IMR-90 (cell line): ENCODE measurements around the gene MEOX2. TPM values are rescaled to one million over a fixed set of nuclear protein-coding genes. Genes with fewer than 3 reads are reported as not detected.
A peak's percentile ranks its signal among the peaks of the same experiment; 100 is the strongest.

ENCODE experiments used
- ATAC-seq: fragments of 200-7000 bp; cut with Tn5 transposase; 2 replicates; pipeline ENCODE4 v1.9.1; 2020; ENCODE audit warnings: low read depth, mild to moderate bottlenecking, moderate library complexity
- Bru-seq: library from RNA; stranded (reverse); fragments of 400-500 nt; gene quantifications from one replicate; lab custom pipeline; 2021; lab: Mats Ljungman, UMichigan
- BruChase-seq, 2 experiments: library from RNA; stranded (reverse); fragments of 400-500 nt; gene quantifications; one replicate each; lab custom pipeline; 2021; lab: Mats Ljungman, UMichigan
- BruUV-seq: library from RNA; stranded (reverse); fragments of 400-500 nt; replicated peaks from 2 replicates; lab custom pipeline; 2021; lab: Mats Ljungman, UMichigan
- CTCF ChIA-PET: fragments of 300-600 bp; formaldehyde crosslinking; extraction: SDS; loops from one replicate; lab custom pipeline; 2021; ENCODE audit warnings: antibody characterized with exemption; lab: Yijun Ruan, JAX
- POLR2A ChIA-PET: fragments of 300-600 bp; sonication (Branson Sonifier 250); formaldehyde crosslinking; loops from one replicate; lab custom pipeline; 2022; ENCODE audit warnings: antibody characterized with exemption; ENCODE audit not compliant: unreplicated experiment; lab: Charles Lee
- DNase-seq: peaks from one replicate; pipeline ENCODE4 v3.0.0; 2013
- H2AFZ ChIP-seq: replicated peaks from 2 replicates; pipeline ENCODE3; 2013; ENCODE audit warnings: low read length, mild to moderate bottlenecking; ENCODE audit not compliant: poor library complexity
- H2AK5ac ChIP-seq: 2 replicates; pipeline ENCODE4 v1.6.1; 2013; ENCODE audit warnings: low read depth, low read length, inconsistent platforms
- H2AK9ac ChIP-seq: replicated peaks from 2 replicates; pipeline ENCODE3; 2013; ENCODE audit warnings: mild to moderate bottlenecking, low read depth, low read length, moderate library complexity; ENCODE audit not compliant: poor library complexity
- H2BK120ac ChIP-seq: 2 replicates; pipeline ENCODE4 v1.6.1; 2013; ENCODE audit warnings: low read depth, low read length, inconsistent platforms
- H2BK15ac ChIP-seq: 3 replicates; pipeline ENCODE4 v1.6.1; 2013; ENCODE audit warnings: low read depth, low read length, inconsistent platforms
- H2BK20ac ChIP-seq: 2 replicates; pipeline ENCODE4 v1.6.1; 2013; ENCODE audit warnings: low read depth, mild to moderate bottlenecking, inconsistent platforms, low read length, moderate library complexity
- H2BK5ac ChIP-seq: 2 replicates; pipeline ENCODE4 v1.6.1; 2013; ENCODE audit warnings: mild to moderate bottlenecking, low read depth, low read length, inconsistent platforms; ENCODE audit not compliant: poor library complexity, severe bottlenecking
- H3K14ac ChIP-seq: replicated peaks from 2 replicates; pipeline ENCODE4 v1.6.1; 2013; ENCODE audit warnings: low read depth, low read length, inconsistent platforms
- H3K18ac ChIP-seq: 2 replicates; pipeline ENCODE4 v1.6.1; 2013; ENCODE audit warnings: low read depth, low read length, control low read depth
- H3K23ac ChIP-seq: 2 replicates; pipeline ENCODE4 v1.6.1; 2013; ENCODE audit warnings: low read depth, low read length, inconsistent platforms
- H3K27ac ChIP-seq: 2 replicates; pipeline ENCODE4 v1.5.1; 2013; ENCODE audit warnings: mild to moderate bottlenecking, control low read depth, low read length; ENCODE audit not compliant: insufficient read depth
- H3K27me3 ChIP-seq: 2 replicates; pipeline ENCODE4 v1.6.1; 2013; ENCODE audit warnings: low read length; ENCODE audit not compliant: control insufficient read depth, insufficient read depth
- H3K36me3 ChIP-seq: 2 replicates; pipeline ENCODE4 v1.6.1; 2013; ENCODE audit warnings: low read length, mixed read lengths; ENCODE audit not compliant: control insufficient read depth, insufficient read depth
- H3K4ac ChIP-seq: 2 replicates; pipeline ENCODE4 v1.6.1; 2013; ENCODE audit warnings: low read depth, low read length, inconsistent platforms
- H3K4me1 ChIP-seq: 2 replicates; pipeline ENCODE4 v1.6.1; 2013; ENCODE audit warnings: low read length, mixed read lengths; ENCODE audit not compliant: control insufficient read depth, insufficient read depth
- H3K4me2 ChIP-seq: 2 replicates; pipeline ENCODE4 v1.6.1; 2013; ENCODE audit warnings: low read depth, mild to moderate bottlenecking, control low read depth, low read length, moderate library complexity
- H3K4me3 ChIP-seq: 2 replicates; pipeline ENCODE4 v1.5.1; 2013; ENCODE audit warnings: low read depth, mild to moderate bottlenecking, control low read depth, low read length, moderate library complexity; ENCODE audit not compliant: insufficient read depth
- H3K56ac ChIP-seq: 2 replicates; pipeline ENCODE4 v1.6.1; 2013; ENCODE audit warnings: low read length, inconsistent platforms; ENCODE audit not compliant: insufficient read depth; ENCODE audit errors: extremely low read depth
- H3K79me1 ChIP-seq, 2 experiments: 2 replicates each; pipeline ENCODE4 v1.6.1; 2013; ENCODE audit warnings: low read length in 2 of 2, inconsistent platforms in 1 of 2, low read depth in 1 of 2
- H3K9ac ChIP-seq: 2 replicates; pipeline ENCODE4 v1.6.1; 2013; ENCODE audit warnings: low read depth, low read length, control low read depth
- H3K9me1 ChIP-seq: 2 replicates; pipeline ENCODE4 v1.6.1; 2013; ENCODE audit warnings: low read length, inconsistent platforms; ENCODE audit not compliant: insufficient read depth
- H3K9me3 ChIP-seq: 2 replicates; pipeline ENCODE4 v1.6.1; 2013; ENCODE audit warnings: low read length; ENCODE audit not compliant: control insufficient read depth, insufficient read depth
- H4K20me1 ChIP-seq: 2 replicates; pipeline ENCODE4 v1.6.1; 2013; ENCODE audit warnings: low read length, inconsistent platforms; ENCODE audit not compliant: insufficient read depth
- H4K5ac ChIP-seq: 2 replicates; pipeline ENCODE4 v1.6.1; 2013; ENCODE audit warnings: mild to moderate bottlenecking, low read depth, low read length, control low read depth
- H4K8ac ChIP-seq, 2 experiments: 2 replicates each; pipeline ENCODE4 v1.6.1; 2013; ENCODE audit warnings: low read depth in 2 of 2, low read length in 2 of 2, control low read depth in 1 of 2, inconsistent platforms in 1 of 2
- H4K91ac ChIP-seq: 2 replicates; pipeline ENCODE4 v1.6.1; 2013; ENCODE audit warnings: low read depth, low read length, inconsistent platforms; ENCODE audit not compliant: insufficient read depth
- BHLHE40 ChIP-seq: fragments of 150-350 bp; IDR thresholded peaks from 2 replicates; pipeline ENCODE4 v1.6.1; 2016; ENCODE audit warnings: mild to moderate bottlenecking, low read depth, low read length
- CTCF ChIP-seq: conservative IDR thresholded peaks from 2 replicates; pipeline ENCODE4 v1.5.1; 2012; ENCODE audit warnings: mild to moderate bottlenecking, low read depth, low read length, improper control_type of control experiment
- ELK1 ChIP-seq: fragments of 150-350 bp; IDR thresholded peaks from 2 replicates; pipeline ENCODE4 v1.6.1; 2016; ENCODE audit warnings: low read depth, mild to moderate bottlenecking, low read length, moderate library complexity, borderline replicate concordance
- FOS ChIP-seq: fragments of 150-350 bp; IDR thresholded peaks from 2 replicates; pipeline ENCODE4 v1.6.1; 2016; ENCODE audit warnings: low read depth, low read length
- MAFK ChIP-seq: IDR thresholded peaks from 2 replicates; pipeline ENCODE4 v1.6.1; 2012; ENCODE audit warnings: low read depth, low read length, improper control_type of control experiment
- MXI1 ChIP-seq: IDR thresholded peaks from 2 replicates; pipeline ENCODE4 v1.6.1; 2012; ENCODE audit warnings: low read depth, mild to moderate bottlenecking, low read length, moderate library complexity, borderline replicate concordance
- NFE2L2 ChIP-seq: fragments of 150-350 bp; IDR thresholded peaks from 2 replicates; pipeline ENCODE4 v1.6.1; 2016; ENCODE audit warnings: low read depth, mild to moderate bottlenecking, low read length
- POLR2A ChIP-seq: IDR thresholded peaks from 2 replicates; pipeline ENCODE4 v1.6.1; 2012; ENCODE audit warnings: mild to moderate bottlenecking, low read depth, low read length
- RAD21 ChIP-seq: IDR thresholded peaks from 2 replicates; pipeline ENCODE4 v1.6.1; 2012; ENCODE audit warnings: low read length, improper control_type of control experiment
- RCOR1 ChIP-seq: IDR thresholded peaks from 2 replicates; pipeline ENCODE4 v1.6.1; 2012; ENCODE audit warnings: mild to moderate bottlenecking, low read length, improper control_type of control experiment; ENCODE audit not compliant: insufficient replicate concordance
- RFX5 ChIP-seq: IDR thresholded peaks from 2 replicates; pipeline ENCODE4 v1.8.0; 2012; ENCODE audit warnings: low read depth, mild to moderate bottlenecking, low read length, moderate library complexity
- SMC3 ChIP-seq: fragments of 150-350 bp; IDR thresholded peaks from 2 replicates; pipeline ENCODE4 v1.6.1; 2016; ENCODE audit warnings: low read depth, mild to moderate bottlenecking, antibody characterized with exemption, low read length, moderate library complexity
- USF2 ChIP-seq: fragments of 150-350 bp; IDR thresholded peaks from 2 replicates; pipeline ENCODE4 v1.6.1; 2017; ENCODE audit warnings: mild to moderate bottlenecking, antibody characterized with exemption, low read length, low read depth
- WGBS, 2 experiments: methylation state at CpG; one replicate each; pipeline versions ENCODE4 v1.1.5 to v1.1.7; 2013; ENCODE audit warnings: missing lambda C conversion rate in 2 of 2; ENCODE audit not compliant: insufficient read length in 1 of 2; ENCODE audit errors: extremely low coverage in 2 of 2; 5-methylcytosine and 5-hydroxymethylcytosine counted together
- dilution Hi-C: fragments of 300-500 bp; cut with HindIII; formaldehyde crosslinking; loops from one replicate; pipeline ENCODE4 v1.14.3; 2018; ENCODE audit warnings: low sequenced_read_pairs; ENCODE audit not compliant: unreplicated experiment
- in situ Hi-C: fragments of 300-500 bp; cut with MboI; formaldehyde crosslinking; loops from 3 replicates; pipeline ENCODE4 v1.14.3; 2019; ENCODE audit warnings: low sequenced_read_pairs, inconsistent platforms, mixed read lengths
- intact Hi-C: fragments of 100-400 bp; cut with micrococcal nuclease; formaldehyde crosslinking; loops from 2 replicates; pipeline ENCODE4 v1.10.0; 2022
- long read RNA-seq: library from polyadenylated mRNA; unstranded; transcript quantifications from one replicate; pipeline ENCODE4 v2.0.0, GENCODE V29; 2021; ENCODE audit not compliant: unreplicated experiment
- polyA plus RNA-seq, 3 experiments: library from polyadenylated mRNA; depleted of rRNA; stranded (reverse); fragments of >200 nt; gene quantifications; 2 replicates each; pipeline ENCODE4 v1.2.3, GENCODE V29; 2012; ENCODE audit warnings: low replicate concordance in 1 of 3
- total RNA-seq: library from RNA; depleted of rRNA; stranded (reverse); fragments of >200 nt; gene quantifications from 2 replicates; pipeline ENCODE4 v1.2.3, GENCODE V29; 2012; rRNA removed

Gene MEOX2
- total RNA-seq, result under 0.01 TPM in 1 of 2 replicates, not detected in the other
- not detected in 2 replicates for polyA plus RNA-seq (2012; rRNA removed)
- not detected in 2 replicates for polyA plus RNA-seq (2012; cell fraction: cytosol; rRNA removed)
- not detected in 2 replicates for polyA plus RNA-seq (2012; cell fraction: nucleus; rRNA removed; ENCODE audit: low replicate concordance)
- Bru-seq, nascent RNA, result percentile 3 among the genes with signal in this experiment
- BruChase-seq, experiment 1, labeled RNA remaining after a 6-hour chase, result percentile 7 among the genes with signal in this experiment
- percentile 1 among the genes with signal in this experiment for BruChase-seq, experiment 2, labeled RNA remaining after a 2-hour chase
- long read RNA-seq, result 0 reads

GRCh38 chr7:15686295-15686956 lies at the start of gene MEOX2:
Gene MEOX2 (minus strand): TSS chr7:15686683. CDS start chr7:15686402, 281 bp downstream.
- Histone ChIP-seq H2AFZ (peak within 1 kb of the TSS; percentile 79), H3K9ac (no peak within 1 kb of the TSS), H4K20me1 (no peaks in the 10 kb centered on the region), H3K4ac (no peak within 1 kb of the TSS), H3K4me3 (no peak within 1 kb of the TSS), H2BK5ac (no peak within 1 kb of the TSS), H3K18ac (no peak within 1 kb of the TSS), H2AK5ac (no peak within 1 kb of the TSS), H3K27ac (no peak within 1 kb of the TSS), H3K4me2 (peak within 1 kb of the TSS; percentile 78), H3K79me1 (no peaks in the 10 kb centered on the region), H4K5ac (no peak within 1 kb of the TSS), H4K91ac (no peak within 1 kb of the TSS), H4K8ac (no peak within 1 kb of the TSS), H3K36me3 (no peaks in the 10 kb centered on the region), H2AK9ac (peak within 1 kb of the TSS; percentile 55), H2BK15ac (no peak within 1 kb of the TSS), H2BK120ac (no peak within 1 kb of the TSS), H3K27me3 (peaks cover 46% of the 10 kb centered on the region), H3K56ac (no peak within 1 kb of the TSS), H3K14ac (no peak within 1 kb of the TSS), H3K4me1 (no peaks in the 10 kb centered on the region), H3K9me1 (no peaks in the 10 kb centered on the region), H3K23ac (0 out of 2 replicates have a peak within 1 kb of the TSS, but pooled peaks have one; percentile 27), H2BK20ac (no peak within 1 kb of the TSS), H3K9me3 (peaks cover 5% of the 10 kb centered on the region; the same call in 1 of the 2 replicates)
- dilution Hi-C loops (no loop called here), intact Hi-C loops (no loop called here), in situ Hi-C loops (no loop called here)
- peak; percentile 61 for ATAC-seq
- POLR2A ChIA-PET, result no interaction called here
- BruUV-seq, result no TSS peak
- 6% methylated on average over 10 of the region's 32 CpGs; no CpG with 5 or more reads in 1 of the 2 experiments for WGBS, 2 experiments
- DNase-seq, result peak; percentile 7
- CTCF ChIA-PET, result interaction anchor here (0.6 to 1.3 kb wide), 2 partner anchors 35 to 158 kb away, joined by 4 to 5 read pairs; no protein-coding TSS in a partner anchor
- TF ChIP-seq FOS, result no peak
- no peak for TF ChIP-seq RAD21
- TF ChIP-seq POLR2A, result no peak
- TF ChIP-seq ELK1, result no peak
- TF ChIP-seq BHLHE40, result no peak
- TF ChIP-seq NFE2L2, result no peak
- TF ChIP-seq RFX5, result no peak
- no peak for TF ChIP-seq RCOR1
- TF ChIP-seq MAFK, result no peak
- no peak for TF ChIP-seq CTCF
- TF ChIP-seq MXI1, result no peak
- no peak for TF ChIP-seq USF2
- no peak for TF ChIP-seq SMC3
